Inflammatory macrophage treated with lipopolysaccharide for 1 hour (primary cell): ENCODE results near the gene FDX2.
"Not testable (repeated sequence)": the region's sequence is repeated elsewhere in the genome, so short reads cannot be mapped to it uniquely, and the experiment has no call there.

Source experiments
- DNase-seq, 2 donors: peaks; one replicate each; pipeline ENCODE4 v3.0.0-alpha.2; 2020 to 2022

Gene FDX2

DNA sequence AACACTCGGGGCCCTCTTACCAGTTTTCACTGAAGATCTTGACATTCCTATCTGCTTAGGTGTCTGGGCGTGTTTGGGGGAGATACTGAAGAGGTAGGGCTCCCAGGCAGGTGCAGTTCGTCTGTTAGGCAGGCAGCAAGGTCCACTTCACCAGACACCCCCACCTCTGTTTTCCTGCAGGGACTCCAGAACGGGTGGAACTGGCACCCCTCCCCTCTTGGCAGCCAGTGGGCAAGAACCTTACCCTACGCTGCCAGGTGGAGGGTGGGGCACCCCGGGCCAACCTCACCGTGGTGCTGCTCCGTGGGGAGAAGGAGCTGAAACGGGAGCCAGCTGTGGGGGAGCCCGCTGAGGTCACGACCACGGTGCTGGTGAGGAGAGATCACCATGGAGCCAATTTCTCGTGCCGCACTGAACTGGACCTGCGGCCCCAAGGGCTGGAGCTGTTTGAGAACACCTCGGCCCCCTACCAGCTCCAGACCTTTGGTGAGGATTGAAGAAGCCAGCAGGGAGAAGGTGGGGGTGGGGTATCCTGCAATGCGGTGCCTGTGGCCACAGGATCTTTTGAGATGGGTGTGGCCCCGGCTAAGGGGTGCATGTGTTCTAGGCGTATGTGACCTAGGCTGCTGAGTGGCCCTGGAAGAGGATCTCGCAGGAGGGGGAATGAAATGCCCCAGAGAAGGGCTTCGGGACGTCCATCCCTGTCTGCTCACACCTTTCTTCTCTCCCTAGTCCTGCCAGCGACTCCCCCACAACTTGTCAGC, 32.3 kb downstream of the FDX2 start:
- DNase-seq = no peak

- DNase-seq = not testable (repeated sequence)
These were observed 33.8 kb downstream of the FDX2 start for GRCh38 chr19:10282043-10282442.

- DNase-seq = no peak
These were observed 35.9 kb downstream of the FDX2 start for GRCh38 chr19:10279737-10280442.

DNA sequence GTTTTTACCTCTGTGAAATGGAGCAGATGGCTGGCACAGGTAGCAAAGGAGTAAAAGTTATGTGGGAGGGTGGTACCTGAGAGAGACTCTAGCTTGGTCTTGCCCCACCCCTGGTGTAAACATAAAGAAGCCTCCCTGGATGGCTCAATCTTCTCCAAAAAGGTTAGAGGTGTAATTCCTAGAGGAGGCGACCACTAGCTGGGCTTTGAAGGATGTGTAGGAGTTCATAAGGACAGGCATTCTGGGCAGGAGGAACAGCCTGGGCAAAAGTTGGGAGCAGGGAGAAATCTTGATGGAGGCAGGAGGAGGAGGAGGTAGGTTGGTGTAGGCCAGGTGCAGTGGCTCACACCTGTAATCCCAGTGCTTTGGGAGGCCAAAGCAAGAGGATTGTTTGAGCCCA, 36.9 kb downstream of the FDX2 start:
- no peak for DNase-seq

- DNase-seq = peak in 1 of 2 donors; percentile 62
These were observed 37.8 kb downstream of the FDX2 start for GRCh38 chr19:10277795-10278589.

- no peak for DNase-seq
These were observed 41.2 kb downstream of the FDX2 start for GRCh38 chr19:10274589-10274988.

DNA sequence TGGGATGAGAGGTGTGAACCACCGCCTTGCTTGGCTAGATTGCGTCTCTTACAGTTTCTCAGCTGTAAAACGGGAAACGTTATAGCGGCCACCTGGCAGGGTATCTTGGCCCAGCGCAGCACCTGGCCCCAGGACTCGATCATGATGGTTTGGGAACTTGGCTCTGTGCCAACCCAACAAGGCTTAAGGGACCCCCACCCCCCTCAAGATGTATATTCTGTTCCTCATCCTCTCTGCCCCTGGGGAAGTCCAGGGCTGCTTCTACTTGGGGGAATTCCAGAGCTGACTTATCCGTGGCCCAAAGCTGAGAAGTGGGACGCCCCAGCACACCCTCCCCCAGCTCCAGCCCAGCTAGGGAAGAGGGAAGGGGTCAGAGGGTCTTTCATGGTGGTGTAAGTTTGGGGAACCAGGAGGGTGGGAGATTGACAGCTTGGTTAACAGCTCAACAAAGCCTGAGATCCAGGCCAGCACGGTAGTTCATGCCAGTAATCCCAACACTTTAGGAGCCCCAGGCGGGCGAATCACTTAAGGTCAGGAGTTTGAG, 44.2 kb downstream of the FDX2 start:
- peak; percentile 89 to 92 for DNase-seq

DNA sequence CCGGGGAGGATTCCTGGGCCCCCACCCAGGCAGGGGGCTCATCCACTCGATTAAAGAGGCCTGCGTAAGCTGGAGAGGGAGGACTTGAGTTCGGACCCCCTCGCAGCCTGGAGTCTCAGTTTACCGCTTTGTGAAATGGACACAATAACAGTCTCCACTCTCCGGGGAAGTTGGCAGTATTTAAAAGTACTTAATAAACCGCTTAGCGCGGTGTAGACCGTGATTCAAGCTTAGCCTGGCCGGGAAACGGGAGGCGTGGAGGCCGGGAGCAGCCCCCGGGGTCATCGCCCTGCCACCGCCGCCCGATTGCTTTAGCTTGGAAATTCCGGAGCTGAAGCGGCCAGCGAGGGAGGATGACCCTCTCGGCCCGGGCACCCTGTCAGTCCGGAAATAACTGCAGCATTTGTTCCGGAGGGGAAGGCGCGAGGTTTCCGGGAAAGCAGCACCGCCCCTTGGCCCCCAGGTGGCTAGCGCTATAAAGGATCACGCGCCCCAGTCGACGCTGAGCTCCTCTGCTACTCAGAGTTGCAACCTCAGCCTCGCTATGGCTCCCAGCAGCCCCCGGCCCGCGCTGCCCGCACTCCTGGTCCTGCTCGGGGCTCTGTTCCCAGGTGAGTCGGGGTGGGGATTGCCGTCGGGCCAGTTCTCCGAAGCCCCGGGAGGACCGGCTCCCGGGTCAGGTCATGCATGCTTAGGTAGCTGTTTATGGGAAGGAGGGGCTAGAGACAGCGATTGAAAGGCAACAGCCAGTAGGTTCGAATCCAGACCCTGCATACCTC, 45.0 kb downstream of the FDX2 start, which contains the start of gene ICAM1:
Gene ICAM1, plus strand, starts transcription at position 505 of the 779 bp plus-strand sequence. Its CDS starts 40 bp downstream, at position 545.
- peak; percentile 98 for DNase-seq

DNA sequence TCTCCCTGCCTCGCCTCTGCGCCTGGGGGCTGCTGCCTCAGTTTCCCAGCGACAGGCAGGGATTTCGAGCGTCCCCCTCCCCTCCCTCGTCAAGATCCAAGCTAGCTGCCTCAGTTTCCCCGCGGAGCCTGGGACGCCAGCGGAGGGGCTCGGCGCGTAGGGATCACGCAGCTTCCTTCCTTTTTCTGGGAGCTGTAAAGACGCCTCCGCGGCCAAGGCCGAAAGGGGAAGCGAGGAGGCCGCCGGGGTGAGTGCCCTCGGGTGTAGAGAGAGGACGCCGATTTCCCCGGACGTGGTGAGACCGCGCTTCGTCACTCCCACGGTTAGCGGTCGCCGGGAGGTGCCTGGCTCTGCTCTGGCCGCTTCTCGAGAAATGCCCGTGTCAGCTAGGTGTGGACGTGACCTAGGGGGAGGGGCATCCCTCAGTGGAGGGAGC, 45.6 kb downstream of the FDX2 start:
- peak; percentile 94 for DNase-seq

DNA sequence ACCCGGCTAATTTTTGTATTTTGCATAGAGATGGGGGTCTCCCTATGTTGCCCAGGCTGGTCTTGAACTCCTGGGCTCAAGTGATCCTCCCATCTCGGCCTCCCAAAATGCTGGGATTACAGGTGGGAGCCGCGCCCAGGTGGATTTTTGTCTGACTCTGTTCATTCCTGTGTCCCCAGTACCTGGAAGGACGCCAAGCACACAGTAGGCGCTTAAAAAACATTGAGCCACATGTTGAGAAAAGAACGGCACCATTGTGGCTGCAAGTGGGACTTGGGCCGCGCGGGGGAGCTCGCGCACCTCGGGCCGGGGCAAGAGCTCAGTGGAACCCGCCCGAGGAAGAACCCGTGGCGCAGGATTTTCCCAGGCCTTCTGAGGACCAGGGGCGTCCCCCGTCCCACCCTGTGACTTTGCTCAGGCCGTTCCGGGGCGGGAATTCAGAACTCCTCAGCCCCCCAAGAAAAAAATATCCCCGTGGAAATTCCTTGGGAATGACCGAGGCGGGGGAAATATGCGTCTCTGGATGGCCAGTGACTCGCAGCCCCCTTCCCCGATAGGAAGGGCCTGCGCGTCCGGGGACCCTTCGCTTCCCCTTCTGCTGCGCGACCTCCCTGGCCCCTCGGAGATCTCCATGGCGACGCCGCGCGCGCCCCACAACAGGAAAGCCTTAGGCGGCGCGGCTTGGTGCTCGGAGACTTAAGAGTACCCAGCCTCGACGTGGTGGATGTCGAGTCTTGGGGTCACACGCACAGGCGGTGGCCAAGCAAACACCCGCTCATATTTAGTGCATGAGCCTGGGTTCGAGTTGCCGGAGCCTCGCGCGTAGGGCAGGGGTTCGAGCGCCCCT, 46.3 kb downstream of the FDX2 start:
- DNase-seq = peak; percentile 98 to 99

DNA sequence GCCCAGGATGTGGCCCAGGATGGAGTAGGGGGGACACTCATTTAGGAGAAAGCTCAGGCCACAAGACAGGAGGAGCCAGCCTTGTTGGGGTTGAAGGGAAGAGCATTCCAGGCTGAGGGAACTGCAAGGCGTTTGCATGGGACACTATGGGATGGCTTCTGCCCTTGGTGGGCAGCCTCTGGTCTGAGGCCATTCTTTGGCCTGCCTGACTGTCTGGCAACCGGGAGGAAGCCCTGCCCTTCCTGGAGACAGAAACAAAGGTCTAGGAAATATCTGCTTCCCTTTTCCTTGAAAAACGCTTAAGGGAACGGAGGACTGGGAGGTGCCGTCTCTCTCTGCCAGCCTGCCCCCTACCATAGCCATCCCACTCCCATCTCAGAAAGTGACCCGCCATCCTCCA, 47.7 kb downstream of the FDX2 start:
- DNase-seq = no peak

DNA sequence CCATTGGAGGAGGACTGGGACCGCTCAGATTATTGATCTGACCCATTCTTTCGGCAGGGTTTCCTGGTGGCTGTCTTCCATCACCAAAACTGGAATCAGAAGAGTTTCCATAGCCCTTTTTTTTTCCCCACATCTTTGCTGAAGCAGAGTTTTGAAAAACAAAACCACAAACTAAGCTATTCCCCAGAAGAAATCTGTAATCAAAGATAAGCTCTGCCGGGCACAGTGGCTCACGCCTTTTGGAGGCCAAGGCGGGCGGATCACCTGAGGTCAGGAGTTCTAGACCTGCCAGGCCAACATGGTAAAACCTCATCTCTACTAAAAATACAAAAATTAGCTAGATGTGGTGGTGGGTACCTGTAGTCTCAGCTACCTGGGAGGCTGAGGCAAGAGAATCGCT, 49.1 kb downstream of the FDX2 start:
- no peak for DNase-seq

GRCh38 chr19:10262771-10263170, 53.0 kb downstream of the FDX2 start:
- no peak for DNase-seq

GRCh38 chr19:10260141-10260584, 55.7 kb downstream of the FDX2 start:
- DNase-seq = peak in 1 of 2 donors; percentile 83
